GM10266 (cell line): ENCODE results near the gene MRPS30.

ENCODE experiments used
- DNase-seq: peaks from one replicate; pipeline ENCODE4 v3.0.0; 2012; ENCODE audit errors: extremely low spot score
- TF ChIP-seq, protein P1 (sequence below): IDR thresholded peaks from 2 replicates; pipeline ENCODE4 v1.5.1; 2012; ENCODE audit warnings: mild to moderate bottlenecking, low read depth; ENCODE audit not compliant: control insufficient read depth, insufficient read depth; ENCODE audit errors: missing control alignments

The MRPS30 gene

GRCh38 chr5:44845777-44846176 is 37.0 kb downstream of the MRPS30 start:
- TF ChIP-seq, protein P1, sequence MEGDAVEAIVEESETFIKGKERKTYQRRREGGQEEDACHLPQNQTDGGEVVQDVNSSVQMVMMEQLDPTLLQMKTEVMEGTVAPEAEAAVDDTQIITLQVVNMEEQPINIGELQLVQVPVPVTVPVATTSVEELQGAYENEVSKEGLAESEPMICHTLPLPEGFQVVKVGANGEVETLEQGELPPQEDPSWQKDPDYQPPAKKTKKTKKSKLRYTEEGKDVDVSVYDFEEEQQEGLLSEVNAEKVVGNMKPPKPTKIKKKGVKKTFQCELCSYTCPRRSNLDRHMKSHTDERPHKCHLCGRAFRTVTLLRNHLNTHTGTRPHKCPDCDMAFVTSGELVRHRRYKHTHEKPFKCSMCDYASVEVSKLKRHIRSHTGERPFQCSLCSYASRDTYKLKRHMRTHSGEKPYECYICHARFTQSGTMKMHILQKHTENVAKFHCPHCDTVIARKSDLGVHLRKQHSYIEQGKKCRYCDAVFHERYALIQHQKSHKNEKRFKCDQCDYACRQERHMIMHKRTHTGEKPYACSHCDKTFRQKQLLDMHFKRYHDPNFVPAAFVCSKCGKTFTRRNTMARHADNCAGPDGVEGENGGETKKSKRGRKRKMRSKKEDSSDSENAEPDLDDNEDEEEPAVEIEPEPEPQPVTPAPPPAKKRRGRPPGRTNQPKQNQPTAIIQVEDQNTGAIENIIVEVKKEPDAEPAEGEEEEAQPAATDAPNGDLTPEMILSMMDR, result no peak
- DNase-seq, result no peak

GRCh38 chr5:44847206-44847852 is 38.6 kb downstream of the MRPS30 start:
- TF ChIP-seq, protein P1, result no peak
- no peak for DNase-seq

GRCh38 chr5:44860267-44860666 is 51.5 kb downstream of the MRPS30 start:
- TF ChIP-seq, protein P1, result no peak
- DNase-seq, result no peak

DNA sequence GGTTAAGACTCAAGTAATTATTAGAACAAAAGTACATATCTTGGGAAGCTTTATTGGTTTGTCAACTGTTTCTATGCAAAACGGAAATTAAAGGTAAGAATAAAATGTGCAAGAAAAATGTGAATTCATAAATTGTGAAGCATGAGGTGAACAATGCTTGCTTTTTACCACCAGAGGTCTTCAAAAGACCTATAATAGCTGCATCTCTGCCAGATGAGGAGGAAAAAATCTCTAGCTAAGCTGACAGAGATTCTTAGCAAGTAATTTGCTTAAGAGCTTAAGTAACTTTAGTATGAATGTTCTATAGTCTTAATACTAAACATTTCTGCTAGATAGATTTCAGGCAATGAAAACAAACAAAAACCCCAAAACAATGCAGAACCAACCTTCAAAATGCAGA is 54.1 kb downstream of the MRPS30 start:
- TF ChIP-seq, protein P1, result peak; percentile 43
- DNase-seq, result no peak
